GM19023 (cell line): ENCODE results near the gene LOXHD1.

Experiments used
- ATAC-seq: cut with Tn5 transposase; IDR thresholded peaks from one replicate; pipeline ENCODE4 v1.9.1; 2021; ENCODE audit warnings: mild to moderate bottlenecking, moderate library complexity; ENCODE audit not compliant: unreplicated experiment

The LOXHD1 gene

GRCh38 chr18:46482831-46483230 lies 174.2 kb downstream of the LOXHD1 start:
- ATAC-seq, result no peak

- no peak for ATAC-seq
Observed at GRCh38 chr18:46481847-46482245, 175.2 kb downstream of the LOXHD1 start.

- no peak for ATAC-seq
Observed at GRCh38 chr18:46481048-46481846, 175.8 kb downstream of the LOXHD1 start.

GRCh38 chr18:46480226-46480625 lies 176.8 kb downstream of the LOXHD1 start:
- no peak for ATAC-seq

GRCh38 chr18:46478796-46479195 lies 178.2 kb downstream of the LOXHD1 start:
- ATAC-seq, result no peak

- ATAC-seq, result no peak
Observed at GRCh38 chr18:46477425-46478011, 179.5 kb downstream of the LOXHD1 start.

- ATAC-seq, result no peak
Observed at GRCh38 chr18:46475390-46475752, 181.6 kb downstream of the LOXHD1 start.

GRCh38 chr18:46474487-46475389 lies 182.3 kb downstream of the LOXHD1 start:
- ATAC-seq, result no peak

- no peak for ATAC-seq
Observed at GRCh38 chr18:46471809-46472498, 185.1 kb downstream of the LOXHD1 start.

GRCh38 chr18:46470714-46471113 lies 186.3 kb downstream of the LOXHD1 start:
- ATAC-seq, result no peak

GRCh38 chr18:46469186-46469915 lies 187.7 kb downstream of the LOXHD1 start:
- no peak for ATAC-seq

GRCh38 chr18:46468426-46469180 lies 188.4 kb downstream of the LOXHD1 start:
- ATAC-seq, result no peak

GRCh38 chr18:46466234-46467160 lies 190.5 kb downstream of the LOXHD1 start:
- ATAC-seq, result no peak

- ATAC-seq, result no peak
Observed at GRCh38 chr18:46464926-46465655, 191.9 kb downstream of the LOXHD1 start.

GRCh38 chr18:46462523-46462922 lies 194.5 kb downstream of the LOXHD1 start:
- no peak for ATAC-seq

GRCh38 chr18:46461993-46462392 lies 195.0 kb downstream of the LOXHD1 start:
- no peak for ATAC-seq

- no peak for ATAC-seq
Observed at GRCh38 chr18:46460754-46461153, 196.3 kb downstream of the LOXHD1 start.
